H1 (cell line): Measurements from ENCODE around the gene SLC2A10. TPM values are rescaled to one million over a fixed set of nuclear protein-coding genes. Genes with fewer than 3 reads are reported as not detected.

Source experiments
- HDAC6 ChIP-seq: IDR thresholded peaks from one replicate; pipeline ENCODE4 v1.7.1; 2012; ENCODE audit warnings: low read depth, mild to moderate bottlenecking, inconsistent platforms, low read length, moderate library complexity
- JUND ChIP-seq: IDR thresholded peaks from 2 replicates; pipeline ENCODE4 v1.6.1; 2011; ENCODE audit warnings: mild to moderate bottlenecking, improper control_type of control experiment, low read length
- RXRA ChIP-seq: IDR thresholded peaks from 2 replicates; pipeline ENCODE4 v1.6.1; 2011; ENCODE audit warnings: low read depth, mild to moderate bottlenecking, low read length, moderate library complexity; ENCODE audit not compliant: insufficient read depth
- polyA plus RNA-seq, 7 experiments: library from polyadenylated mRNA; depleted of rRNA in 3 of 7; stranded (reverse) in 5 of 7; unstranded in 2 of 7; fragments of >200 nt in 5 of 7; fragments of 200-250 nt in 2 of 7; gene quantifications; 1 replicate in 5 of 7; 2 replicates in 1 of 7; 4 replicates in 1 of 7; pipeline versions ENCODE4 v1.2.1 to v1.2.3, GENCODE V29; 2011 to 2013; ENCODE audit warnings: missing spikeins in 2 of 7, mixed read lengths in 2 of 7
- total RNA-seq: library from RNA; stranded (reverse); fragmentation: NEBNext Ultra II Directional; extraction: Animal tissue kit (Norgen Biotek cat#: 25700); gene quantifications from 2 replicates; pipeline ENCODE4 v1.2.1, GENCODE V29; 2021
- TF ChIP-seq, protein P1 (sequence below): IDR thresholded peaks from 2 replicates; pipeline ENCODE4 v1.6.1; 2011; ENCODE audit warnings: low read length, improper control_type of control experiment
- TF ChIP-seq, protein P2 (sequence below): IDR thresholded peaks from 2 replicates; pipeline ENCODE4 v1.6.1; 2012; ENCODE audit warnings: inconsistent platforms

Gene SLC2A10
- total and polyA plus RNA-seq, 2 of the 8 experiments (the other 6 are each of a cell fraction or from before 2014, with no cell fraction given), result 9.0 to 9.7 TPM

DNA sequence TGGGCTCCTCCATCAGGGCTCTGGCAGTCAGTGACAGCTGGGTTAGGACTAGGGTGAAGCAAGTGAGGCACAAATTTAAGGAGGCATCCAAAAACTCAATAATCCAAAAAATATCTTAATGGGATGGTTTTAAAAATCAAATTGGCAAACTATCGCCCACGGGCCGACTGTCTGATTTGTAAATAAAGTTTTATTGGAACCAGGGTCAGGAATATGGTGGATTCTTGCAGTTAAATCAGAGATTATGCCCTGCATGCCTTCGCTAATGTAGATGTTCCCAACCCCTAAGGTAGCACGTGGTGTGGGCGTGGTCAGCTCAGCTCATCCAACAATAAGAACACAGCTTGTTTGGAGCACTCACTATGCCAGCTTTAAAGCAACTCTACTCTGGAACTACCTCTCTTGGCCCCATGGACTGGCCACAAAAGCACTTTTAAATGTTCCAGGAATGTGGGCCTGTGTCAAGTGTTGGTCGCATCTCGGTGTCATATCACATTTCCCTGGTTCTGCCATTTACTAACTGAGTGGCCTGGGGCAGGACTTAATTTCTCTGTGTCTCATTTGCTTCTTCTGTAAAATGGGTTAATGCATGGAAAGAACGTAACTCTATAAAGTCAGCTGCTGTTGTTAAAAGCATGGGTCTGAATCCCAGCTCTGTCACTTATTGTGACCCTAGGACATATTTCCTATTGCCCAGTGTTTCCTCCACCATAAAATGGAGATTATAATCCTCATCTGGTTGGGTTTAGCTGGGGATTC is 27.2 kb upstream of the SLC2A10 start (continued):
- TF ChIP-seq, protein P1, sequence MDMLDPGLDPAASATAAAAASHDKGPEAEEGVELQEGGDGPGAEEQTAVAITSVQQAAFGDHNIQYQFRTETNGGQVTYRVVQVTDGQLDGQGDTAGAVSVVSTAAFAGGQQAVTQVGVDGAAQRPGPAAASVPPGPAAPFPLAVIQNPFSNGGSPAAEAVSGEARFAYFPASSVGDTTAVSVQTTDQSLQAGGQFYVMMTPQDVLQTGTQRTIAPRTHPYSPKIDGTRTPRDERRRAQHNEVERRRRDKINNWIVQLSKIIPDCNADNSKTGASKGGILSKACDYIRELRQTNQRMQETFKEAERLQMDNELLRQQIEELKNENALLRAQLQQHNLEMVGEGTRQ, result no peak
- TF ChIP-seq JUND (no peak), RXRA (no peak), HDAC6 (no peak)
- TF ChIP-seq, protein P2, sequence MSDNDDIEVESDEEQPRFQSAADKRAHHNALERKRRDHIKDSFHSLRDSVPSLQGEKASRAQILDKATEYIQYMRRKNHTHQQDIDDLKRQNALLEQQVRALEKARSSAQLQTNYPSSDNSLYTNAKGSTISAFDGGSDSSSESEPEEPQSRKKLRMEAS, result peak; percentile 75
